ENCODE measurements around the gene KCNK10.

The KCNK10 gene

GRCh38 chr14:88137327-88137726, 185.7 kb downstream of the KCNK10 start:
- Mint-ChIP-seq H3K4me1 (no peaks in the 10 kb centered on the region), H3K27me3 (peaks cover 2% of the 10 kb centered on the region), H3K27ac (no peak overlapping the region), H3K36me3 (ENCODE audit: low read depth) (peaks cover 2% of the 10 kb centered on the region), H3K9me3 (peaks cover 6% of the 10 kb centered on the region), H3K4me3 (no peak overlapping the region)
- no peak for ATAC-seq
- no peak for DNase-seq
